Caco-2 (cell line): ENCODE measurements around the gene RNF114. TPM values are rescaled to one million over a fixed set of nuclear protein-coding genes. Genes with fewer than 3 reads are reported as not detected.
A peak's percentile ranks its signal among the peaks of the same experiment; 100 is the strongest.

Experiments used
- BruUV-seq: library from RNA; stranded (reverse); fragments of 400-500 nt; replicated peaks from 2 replicates; lab custom pipeline; 2021; lab: Mats Ljungman, UMichigan
- CTCF ChIA-PET: fragments of 300-600 bp; sonication (Branson Sonifier 250); formaldehyde crosslinking; loops from one replicate; lab custom pipeline; 2022; ENCODE audit warnings: antibody characterized with exemption; lab: Charles Lee
- POLR2A ChIA-PET: fragments of 300-600 bp; sonication (Branson Sonifier 250); formaldehyde crosslinking; loops from one replicate; lab custom pipeline; 2022; ENCODE audit warnings: antibody characterized with exemption; lab: Charles Lee
- DNase-seq, 2 experiments: peaks; one replicate each; pipeline versions ENCODE4 v3.0.0 to v3.0.0-alpha.2; 2020 to 2022
- H3K27me3 ChIP-seq: replicated peaks from 2 replicates; pipeline ENCODE4 v1.6.0; 2011; ENCODE audit warnings: low read length; ENCODE audit not compliant: control insufficient read depth, insufficient read depth
- H3K36me3 ChIP-seq: 2 replicates; pipeline ENCODE4 v1.5.1; 2011; ENCODE audit warnings: low read length; ENCODE audit not compliant: control insufficient read depth, insufficient read depth
- H3K4me1 ChIP-seq: fragments of 250-450 bp; sonication (Bioruptor Pico); 2 replicates; pipeline ENCODE4 v1.5.1; 2020; ENCODE audit warnings: mild to moderate bottlenecking
- H3K4me3 ChIP-seq: 2 replicates; pipeline ENCODE4 v1.5.1; 2011; ENCODE audit warnings: low read depth, mild to moderate bottlenecking, control low read depth, low read length
- H3K9me3 ChIP-seq: fragments of 250-450 bp; sonication (Bioruptor Pico); 2 replicates; pipeline ENCODE4 v1.5.1; 2020; ENCODE audit warnings: mild to moderate bottlenecking, moderate library complexity
- H3K27ac Mint-ChIP-seq: one replicate; pipeline ENCODE4 v1.8.0; 2022; ENCODE audit warnings: mixed read lengths; ENCODE audit not compliant: unreplicated experiment
- H3K27me3 Mint-ChIP-seq: one replicate; pipeline ENCODE4 v1.8.0; 2022; ENCODE audit warnings: mixed read lengths; ENCODE audit not compliant: insufficient read depth, unreplicated experiment
- H3K36me3 Mint-ChIP-seq: one replicate; pipeline ENCODE4 v1.8.0; 2022; ENCODE audit warnings: mild to moderate bottlenecking, mixed read lengths; ENCODE audit not compliant: insufficient read depth, unreplicated experiment
- H3K4me1 Mint-ChIP-seq: one replicate; pipeline ENCODE4 v1.8.0; 2022; ENCODE audit warnings: low read depth, mixed read lengths; ENCODE audit not compliant: unreplicated experiment
- H3K4me3 Mint-ChIP-seq: one replicate; pipeline ENCODE4 v1.8.0; 2022; ENCODE audit warnings: mild to moderate bottlenecking, moderate library complexity, mixed read lengths; ENCODE audit not compliant: unreplicated experiment
- H3K9me3 Mint-ChIP-seq: one replicate; pipeline ENCODE4 v1.8.0; 2022; ENCODE audit warnings: mixed read lengths; ENCODE audit not compliant: unreplicated experiment
- intact Hi-C: fragments of 100-400 bp; cut with micrococcal nuclease; formaldehyde crosslinking; loops from one replicate; pipeline ENCODE4 v1.10.0; 2022; ENCODE audit not compliant: unreplicated experiment
- total RNA-seq: library from RNA; stranded (reverse); gene quantifications from 2 replicates; pipeline ENCODE4 v1.2.3, GENCODE V29; 2022
- TF ChIP-seq, protein P1 (sequence below), 2 experiments: fragments of 200-600 bp in 1 of 2; IDR thresholded peaks; 1 replicate in 1 of 2; 2 replicates in 1 of 2; pipeline versions ENCODE4 v1.5.1 to v1.8.0; 2011 to 2022; ENCODE audit warnings: antibody characterized with exemption in 1 of 2, control low read depth in 1 of 2, inconsistent platforms in 1 of 2, low read depth in 1 of 2, low read length in 1 of 2, mild to moderate bottlenecking in 1 of 2, moderate library complexity in 1 of 2; ENCODE audit not compliant: insufficient read depth in 1 of 2, severe bottlenecking in 1 of 2, unreplicated experiment in 1 of 2

RNF114 gene
- total RNA-seq, 1 experiment from 2014 or later, result 154 TPM

DNA sequence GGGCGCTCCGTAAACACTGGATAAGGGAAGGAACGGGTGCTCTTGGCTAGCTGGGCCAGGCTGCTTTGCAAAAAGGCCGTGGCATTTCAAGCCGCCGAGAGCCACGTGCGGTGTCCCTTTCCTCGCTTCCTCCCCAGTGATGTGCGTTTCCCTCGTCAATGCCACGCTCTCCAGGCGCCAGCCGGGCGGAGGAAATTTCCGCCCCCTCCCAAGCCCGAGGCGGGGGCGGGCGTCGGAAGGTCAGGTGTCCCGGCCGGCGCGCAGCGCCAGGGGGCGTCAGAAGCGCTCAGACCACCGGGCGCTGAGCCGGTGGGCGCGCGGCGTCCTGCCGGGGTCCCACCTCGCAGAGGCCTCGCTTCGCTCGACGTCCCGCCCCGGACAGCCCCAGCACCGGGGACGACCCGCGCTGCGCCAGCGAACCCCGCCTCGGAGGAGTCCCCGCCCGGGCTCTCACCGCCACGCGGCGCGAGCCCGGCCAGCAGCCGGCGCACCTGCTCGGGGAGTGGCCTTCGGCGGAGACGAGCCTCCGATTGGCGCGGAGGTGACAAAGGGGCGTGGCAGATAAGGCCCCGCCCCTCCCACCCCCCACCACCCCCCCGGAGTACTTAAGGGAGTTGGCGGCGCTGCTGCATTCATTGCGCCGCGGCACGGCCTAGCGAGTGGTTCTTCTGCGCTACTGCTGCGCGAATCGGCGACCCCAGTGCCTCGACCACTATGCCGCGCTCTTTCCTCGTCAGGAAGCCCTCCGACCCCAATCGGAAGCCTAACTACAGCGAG is 46.3 kb downstream of the RNF114 start, which contains the start of gene SNAI1:
TSS of gene SNAI1 (plus strand) at position 635 of the 777 bp plus-strand sequence. CDS start at position 715, 80 bp downstream.
- peak; percentile 96 to 97 for DNase-seq
- intact Hi-C loops, result loop anchor here (2.0 kb wide), 1 partner anchor 56 kb away; no protein-coding TSS in a partner anchor

DNA sequence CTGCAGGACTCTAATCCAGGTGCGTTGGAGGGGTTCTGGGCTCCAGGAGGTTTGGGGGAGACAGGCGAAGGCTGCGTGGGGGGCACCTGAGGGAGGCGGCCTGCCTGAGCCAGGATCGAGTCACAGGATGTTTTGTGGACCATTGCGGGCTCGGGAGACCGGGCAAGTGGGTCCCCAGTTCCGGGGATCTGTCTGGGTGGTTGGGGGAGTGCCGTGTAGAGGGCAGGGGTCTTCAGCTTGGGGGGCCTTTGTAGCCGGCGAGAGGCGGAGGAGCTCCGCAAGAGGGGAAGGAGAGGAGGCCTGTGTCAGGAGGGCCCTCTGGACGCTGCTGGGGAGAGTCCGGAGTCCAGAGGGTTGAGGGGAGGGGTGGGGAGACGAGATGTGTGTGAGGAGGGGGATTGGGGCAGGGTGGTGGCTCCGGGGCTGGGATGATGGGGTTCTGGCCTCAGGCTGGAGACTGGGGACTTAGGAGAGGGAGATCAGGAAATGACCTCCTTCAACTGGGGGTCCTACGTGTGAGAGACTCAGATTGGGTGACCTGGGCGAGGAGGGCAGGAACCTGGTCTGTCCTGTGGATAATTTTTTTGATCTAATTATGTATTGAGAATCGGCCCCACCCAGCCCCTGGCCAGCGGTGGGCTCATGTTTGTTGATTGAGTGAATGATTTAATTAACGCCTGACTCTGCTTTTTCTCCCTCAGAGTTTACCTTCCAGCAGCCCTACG is 47.1 kb downstream of the RNF114 start:
- H3K9me3 ChIP-seq, result no peaks in the 10 kb centered on the region
- Mint-ChIP-seq H3K36me3 (peaks cover 26% of the 10 kb centered on the region), H3K27me3 (no peaks in the 10 kb centered on the region), H3K9me3 (no peaks in the 10 kb centered on the region), H3K27ac (peak overlapping the region; percentile 73), H3K4me1 (peaks cover 34% of the 10 kb centered on the region), H3K4me3 (peak overlapping the region; percentile 73)
- no TSS peak for BruUV-seq
- peak overlapping the region; percentile 69 for H3K4me3 ChIP-seq
- ChIA-PET CTCF (interaction anchor here (0.8 to 11.4 kb wide), 3 partner anchors 30 to 85 kb away, joined by 3 to 433 read pairs (median 3); no protein-coding TSS in a partner anchor), POLR2A (interaction anchor here (1.0 to 2.1 kb wide), 2 partner anchors 53 to 88 kb away, joined by 4 to 12 read pairs; no protein-coding TSS in a partner anchor)
- DNase-seq, result no peak
- peaks cover 36% of the 10 kb centered on the region for H3K4me1 ChIP-seq
- peaks cover 1% of the 10 kb centered on the region; the same call in 1 of the 2 replicates for H3K36me3 ChIP-seq
- intact Hi-C loops, result loop anchor here (2.0 kb wide), 1 partner anchor 56 kb away; no protein-coding TSS in a partner anchor
- H3K27me3 ChIP-seq, result no peaks in the 10 kb centered on the region
- TF ChIP-seq, protein P1, sequence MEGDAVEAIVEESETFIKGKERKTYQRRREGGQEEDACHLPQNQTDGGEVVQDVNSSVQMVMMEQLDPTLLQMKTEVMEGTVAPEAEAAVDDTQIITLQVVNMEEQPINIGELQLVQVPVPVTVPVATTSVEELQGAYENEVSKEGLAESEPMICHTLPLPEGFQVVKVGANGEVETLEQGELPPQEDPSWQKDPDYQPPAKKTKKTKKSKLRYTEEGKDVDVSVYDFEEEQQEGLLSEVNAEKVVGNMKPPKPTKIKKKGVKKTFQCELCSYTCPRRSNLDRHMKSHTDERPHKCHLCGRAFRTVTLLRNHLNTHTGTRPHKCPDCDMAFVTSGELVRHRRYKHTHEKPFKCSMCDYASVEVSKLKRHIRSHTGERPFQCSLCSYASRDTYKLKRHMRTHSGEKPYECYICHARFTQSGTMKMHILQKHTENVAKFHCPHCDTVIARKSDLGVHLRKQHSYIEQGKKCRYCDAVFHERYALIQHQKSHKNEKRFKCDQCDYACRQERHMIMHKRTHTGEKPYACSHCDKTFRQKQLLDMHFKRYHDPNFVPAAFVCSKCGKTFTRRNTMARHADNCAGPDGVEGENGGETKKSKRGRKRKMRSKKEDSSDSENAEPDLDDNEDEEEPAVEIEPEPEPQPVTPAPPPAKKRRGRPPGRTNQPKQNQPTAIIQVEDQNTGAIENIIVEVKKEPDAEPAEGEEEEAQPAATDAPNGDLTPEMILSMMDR (IDR thresholded peaks at IDR 0.05; ENCODE audit: insufficient read depth in 1 of 2, low read depth in 1 of 2, low read length in 1 of 2, severe bottlenecking in 1 of 2, unreplicated experiment in 1 of 2), result no peak

More for the DNA sequence above, 46.3 kb downstream of the RNF114 start, which contains the start of gene SNAI1:
- Histone ChIP-seq H3K27me3 (no peaks in the 10 kb centered on the region), H3K4me1 (peaks cover 43% of the 10 kb centered on the region), H3K36me3 (peaks cover 1% of the 10 kb centered on the region; the same call in 1 of the 2 replicates), H3K9me3 (no peaks in the 10 kb centered on the region), H3K4me3 (peak within 1 kb of the TSS; percentile 69)
- H3K4me3 Mint-ChIP-seq, result peak within 1 kb of the TSS; percentile 73
- peak within 1 kb of the TSS; percentile 73 for H3K27ac Mint-ChIP-seq
- ChIA-PET CTCF (interaction anchor here (0.8 to 11.4 kb wide), 6 partner anchors 30 to 197 kb away, joined by 3 to 433 read pairs (median 4); no protein-coding TSS in a partner anchor), POLR2A (interaction anchor here (1.0 to 2.1 kb wide), 2 partner anchors 54 to 89 kb away, joined by 4 to 12 read pairs; no protein-coding TSS in a partner anchor)
- TF ChIP-seq, protein P1 (IDR thresholded peaks at IDR 0.05; ENCODE audit: insufficient read depth in 1 of 2, low read depth in 1 of 2, low read length in 1 of 2, severe bottlenecking in 1 of 2, unreplicated experiment in 1 of 2), result peak; percentile 71 to 98
- TSS peak; percentile 51 for BruUV-seq
- H3K36me3 Mint-ChIP-seq, result peaks cover 21% of the 10 kb centered on the region
- H3K4me1 Mint-ChIP-seq, result peaks cover 34% of the 10 kb centered on the region
- H3K9me3 Mint-ChIP-seq, result no peaks in the 10 kb centered on the region
- H3K27me3 Mint-ChIP-seq, result no peaks in the 10 kb centered on the region
